Liver (tissue), 9 donors: ENCODE results near the gene CCDC69. TPM values are rescaled to one million over a fixed set of nuclear protein-coding genes. Genes with fewer than 3 reads are reported as not detected.

Experiments used
- DNase-seq: peaks from one replicate; pipeline ENCODE4 v3.0.0-alpha.2; 2017; ENCODE audit warnings: low spot score
- H3K27ac ChIP-seq, 2 donors: one replicate each; pipeline ENCODE4 v1.7.0; 2013; ENCODE audit warnings: inconsistent platforms in 2 of 2, low read length in 2 of 2, control low read depth in 1 of 2, low read depth in 1 of 2, mild to moderate bottlenecking in 1 of 2
- H3K27me3 ChIP-seq, 4 donors: one replicate each; pipeline versions ENCODE4 v1.6.1 to v1.7.0; 2013; ENCODE audit warnings: low read length in 3 of 4, inconsistent platforms in 1 of 4, mild to moderate bottlenecking in 1 of 4, moderate library complexity in 1 of 4; ENCODE audit not compliant: control insufficient read depth in 4 of 4, insufficient read depth in 4 of 4
- H3K36me3 ChIP-seq, 4 donors: one replicate each; pipeline versions ENCODE4 v1.6.1 to v1.7.0; 2013; ENCODE audit warnings: low read length in 3 of 4, mild to moderate bottlenecking in 3 of 4, low read depth in 1 of 4, moderate library complexity in 1 of 4; ENCODE audit not compliant: control insufficient read depth in 4 of 4, insufficient read depth in 3 of 4
- H3K4me1 ChIP-seq, 4 donors: one replicate each; pipeline versions ENCODE4 v1.6.1 to v1.7.0; 2013; ENCODE audit warnings: low read length in 3 of 4, mild to moderate bottlenecking in 3 of 4, moderate library complexity in 1 of 4; ENCODE audit not compliant: control insufficient read depth in 4 of 4, insufficient read depth in 4 of 4
- H3K4me3 ChIP-seq, 3 donors: one replicate each; pipeline versions ENCODE4 v1.6.1 to v1.7.0; 2013; ENCODE audit warnings: low read length in 3 of 3, control low read depth in 1 of 3, low read depth in 1 of 3, mild to moderate bottlenecking in 1 of 3
- H3K9ac ChIP-seq, 2 donors: one replicate each; pipeline ENCODE4 v1.7.0; 2013; ENCODE audit warnings: low read length in 2 of 2, mild to moderate bottlenecking in 2 of 2, moderate library complexity in 2 of 2, control low read depth in 1 of 2, low read depth in 1 of 2
- H3K9me3 ChIP-seq, 4 donors: one replicate each; pipeline versions ENCODE4 v1.6.1 to v1.7.0; 2013; ENCODE audit warnings: low read length in 3 of 4; ENCODE audit not compliant: control insufficient read depth in 4 of 4
- ATF3 ChIP-seq: IDR thresholded peaks from 2 replicates; pipeline ENCODE4 v1.6.1; 2016; ENCODE audit warnings: antibody characterized with exemption
- CTCF ChIP-seq: fragments of 150-350 bp; IDR thresholded peaks from 2 replicates; pipeline ENCODE4 v1.5.1; 2017; ENCODE audit warnings: improper control_type of control experiment, low read depth, low read length; ENCODE audit not compliant: missing input control
- EGR1 ChIP-seq, 2 donors: IDR thresholded peaks; 2 replicates each; pipeline ENCODE4 v1.6.1; 2016 to 2018; ENCODE audit warnings: antibody characterized with exemption in 2 of 2, low read depth in 2 of 2
- FOXA1 ChIP-seq: IDR thresholded peaks from 2 replicates; pipeline ENCODE4 v1.6.1; 2016; ENCODE audit warnings: antibody characterized with exemption
- FOXA2 ChIP-seq: IDR thresholded peaks from 2 replicates; pipeline ENCODE4 v1.6.1; 2016; ENCODE audit warnings: antibody characterized with exemption
- GABPA ChIP-seq, 2 donors: IDR thresholded peaks in 1 of 2; conservative IDR thresholded peaks in 1 of 2; 2 replicates each; pipeline ENCODE4 v1.6.1; 2016; ENCODE audit warnings: antibody characterized with exemption in 2 of 2, mild to moderate bottlenecking in 1 of 2, moderate library complexity in 1 of 2
- HNF4A ChIP-seq, 2 donors: conservative IDR thresholded peaks; 2 replicates each; pipeline ENCODE4 v1.6.1; 2016; ENCODE audit warnings: antibody characterized with exemption in 2 of 2, mild to moderate bottlenecking in 2 of 2
- HNF4G ChIP-seq: IDR thresholded peaks from 2 replicates; pipeline ENCODE4 v1.6.1; 2016; ENCODE audit warnings: antibody characterized with exemption
- JUND ChIP-seq, 2 donors: IDR thresholded peaks; 2 replicates each; pipeline ENCODE4 v1.6.1; 2016; ENCODE audit warnings: antibody characterized with exemption in 2 of 2
- MAX ChIP-seq: IDR thresholded peaks from 2 replicates; pipeline ENCODE4 v1.6.1; 2016; ENCODE audit warnings: antibody characterized with exemption
- NR2F2 ChIP-seq: IDR thresholded peaks from 2 replicates; pipeline ENCODE4 v1.6.1; 2016; ENCODE audit warnings: antibody characterized with exemption
- RAD21 ChIP-seq, 2 donors: IDR thresholded peaks; 2 replicates each; pipeline ENCODE4 v1.6.1; 2016; ENCODE audit warnings: antibody characterized with exemption in 2 of 2, mild to moderate bottlenecking in 2 of 2
- REST ChIP-seq: IDR thresholded peaks from 2 replicates; pipeline ENCODE4 v1.6.1; 2016; ENCODE audit warnings: antibody characterized with exemption, mild to moderate bottlenecking
- RXRA ChIP-seq, 2 donors: IDR thresholded peaks; 2 replicates each; pipeline ENCODE4 v1.6.1; 2017 to 2018; ENCODE audit warnings: antibody characterized with exemption in 2 of 2, mild to moderate bottlenecking in 1 of 2
- SP1 ChIP-seq: IDR thresholded peaks from 2 replicates; pipeline ENCODE4 v1.6.1; 2018; ENCODE audit warnings: antibody characterized with exemption, mild to moderate bottlenecking
- TAF1 ChIP-seq: conservative IDR thresholded peaks from 2 replicates; pipeline ENCODE4 v1.6.1; 2016; ENCODE audit warnings: antibody characterized with exemption, mild to moderate bottlenecking
- YY1 ChIP-seq: IDR thresholded peaks from 2 replicates; pipeline ENCODE4 v1.6.1; 2016; ENCODE audit warnings: antibody characterized with exemption, mild to moderate bottlenecking
- ZBTB33 ChIP-seq: IDR thresholded peaks from 2 replicates; pipeline ENCODE4 v1.6.1; 2016; ENCODE audit warnings: antibody characterized with exemption
- WGBS: extraction: QIAGEN DNeasy Blood & Tissue Kit; methylation state at CpG from one replicate; pipeline ENCODE4 v1.1.7; 2013; 5-methylcytosine and 5-hydroxymethylcytosine counted together
- polyA plus RNA-seq, 2 donors: library from polyadenylated mRNA; stranded (reverse) in 1 of 2; unstranded in 1 of 2; fragments of 200-250 nt in 1 of 2; fragments of >200 nt in 1 of 2; fragmentation: Nextera tagmentation in 1 of 2; extraction: Ambion mirVana in 1 of 2; gene quantifications; one replicate each; pipeline versions ENCODE4 v1.2.1 to v1.2.3, GENCODE V29; 2013 to 2015
- total RNA-seq, 2 donors: library from RNA; depleted of rRNA; stranded (reverse); fragments of >200 nt; gene quantifications; one replicate each; pipeline ENCODE4 v1.2.3, GENCODE V29; 2014
- donor health status: healthy.
- donor health status: healthy.
- donor health status: healthy.
- donor health status: healthy.
- donor health status: healthy.

Gene CCDC69
- total and polyA plus RNA-seq, 4 donors: 11.9 to 28.6 (median 18.0) TPM

GRCh38 chr5:151139015-151139414, 84.9 kb downstream of the CCDC69 start:
- Histone ChIP-seq H3K4me3 (no peak overlapping the region), H3K4me1 (peaks cover 0 to 3% (median 0%) of the 10 kb centered on the region in 4 donors), H3K27ac (no peak overlapping the region), H3K27me3 (no peaks in the 10 kb centered on the region), H3K9ac (no peak overlapping the region), H3K36me3 (peaks cover 12 to 72% (median 59%) of the 10 kb centered on the region in 4 donors), H3K9me3 (no peaks in the 10 kb centered on the region)
- 92% methylated on average over 8 of the region's 8 CpGs for WGBS
- no peak for DNase-seq
- TF ChIP-seq HNF4A (conservative IDR thresholded peaks at IDR 0.05) (no peak), YY1 (no peak), RAD21 (IDR thresholded peaks at IDR 0.05) (no peak), FOXA2 (no peak), TAF1 (no peak)

GRCh38 chr5:151138114-151138513, 85.8 kb downstream of the CCDC69 start:
- H3K4me3 ChIP-seq: no peak overlapping the region
- no peak overlapping the region for H3K9ac ChIP-seq
- no peaks in the 10 kb centered on the region for H3K27me3 ChIP-seq
- DNase-seq: no peak
- H3K27ac ChIP-seq: no peak overlapping the region
- H3K36me3 ChIP-seq: peaks cover 11 to 72% (median 65%) of the 10 kb centered on the region in 4 donors
- WGBS: 88% methylated on average over 1 of the region's 1 CpG
- H3K9me3 ChIP-seq: no peaks in the 10 kb centered on the region
- no peak for TF ChIP-seq RAD21 (IDR thresholded peaks at IDR 0.05)
- TF ChIP-seq RXRA (IDR thresholded peaks at IDR 0.05): no peak
- TF ChIP-seq SP1: no peak
- TF ChIP-seq YY1: no peak
- TF ChIP-seq JUND (IDR thresholded peaks at IDR 0.05): no peak
- H3K4me1 ChIP-seq: peaks cover 0 to 3% (median 0%) of the 10 kb centered on the region in 4 donors

- H3K9me3 ChIP-seq: no peaks in the 10 kb centered on the region
- no peak overlapping the region for H3K4me3 ChIP-seq
- no peak for DNase-seq
- no peak overlapping the region for H3K9ac ChIP-seq
- no peaks in the 10 kb centered on the region for H3K27me3 ChIP-seq
- H3K36me3 ChIP-seq: peaks cover 16 to 78% (median 72%) of the 10 kb centered on the region in 4 donors
- 94% methylated on average over 10 of the region's 10 CpGs for WGBS
- peaks cover 0 to 3% (median 0%) of the 10 kb centered on the region in 4 donors for H3K4me1 ChIP-seq
- TF ChIP-seq YY1: no peak
- no peak for TF ChIP-seq ATF3
- no peak for TF ChIP-seq SP1
- TF ChIP-seq TAF1: no peak
- TF ChIP-seq FOXA2: no peak
- TF ChIP-seq REST: no peak
- TF ChIP-seq RXRA (IDR thresholded peaks at IDR 0.05): no peak
- TF ChIP-seq ZBTB33: no peak
- TF ChIP-seq RAD21 (IDR thresholded peaks at IDR 0.05): no peak
- TF ChIP-seq CTCF: no peak
- no peak for TF ChIP-seq JUND (IDR thresholded peaks at IDR 0.05)
- no peak for TF ChIP-seq HNF4G
- no peak for TF ChIP-seq EGR1 (IDR thresholded peaks at IDR 0.05; ENCODE audit: low read depth in 2 of 2)
- TF ChIP-seq MAX: no peak
- TF ChIP-seq FOXA1: no peak
- no peak for TF ChIP-seq HNF4A (conservative IDR thresholded peaks at IDR 0.05)
- TF ChIP-seq NR2F2: no peak
- TF ChIP-seq GABPA (IDR thresholded peaks at IDR 0.05 in 1 of 2, conservative IDR thresholded peaks at IDR 0.05 in 1 of 2): no peak
- no peak overlapping the region for H3K27ac ChIP-seq
These were observed 86.6 kb downstream of the CCDC69 start for GRCh38 chr5:151137067-151137825.
